Naive thymus-derived CD8-positive, alpha-beta T cell (primary cell): ENCODE data around the gene RBM33. TPM values are rescaled to one million over a fixed set of nuclear protein-coding genes. Genes with fewer than 3 reads are reported as not detected.
"Not testable (repeated sequence)": the region's sequence is repeated elsewhere in the genome, so short reads cannot be mapped to it uniquely, and the experiment has no call there.

Source experiments
- ATAC-seq, 2 donors: fragments of 150-1000 bp; cut with Tn5 transposase in 1 of 2; sonication (Bioruptor Pico), chemical (Tn5 transposase) in 1 of 2; 1 replicate in 1 of 2; 2 replicates in 1 of 2; pipeline ENCODE4 v1.10.0; 2021; ENCODE audit warnings: mild to moderate bottlenecking in 2 of 2, moderate library complexity in 2 of 2
- POLR2A ChIA-PET: fragments of 350-600 bp; sonication (Branson Sonifier 250); formaldehyde crosslinking; loops from one replicate; lab custom pipeline; 2021; ENCODE audit warnings: antibody characterized with exemption; lab: Charles Lee
- DNase-seq, 10 donors: peaks; one replicate each; pipeline versions ENCODE4 v3.0.0 to v3.0.0-alpha.2; 2020 to 2022
- H3K27ac Mint-ChIP-seq, 10 donors: one replicate each; pipeline ENCODE4 v1.8.0; 2020 to 2022; ENCODE audit warnings: mild to moderate bottlenecking in 10 of 10, mixed read lengths in 10 of 10, moderate library complexity in 4 of 10, inconsistent platforms in 1 of 10
- H3K27me3 Mint-ChIP-seq, 5 donors: one replicate each; pipeline ENCODE4 v1.8.0; 2021 to 2022; ENCODE audit warnings: mixed read lengths in 5 of 5
- H3K36me3 Mint-ChIP-seq, 3 donors: one replicate each; pipeline ENCODE4 v1.8.0; 2020 to 2022; ENCODE audit warnings: mixed read lengths in 3 of 3, mild to moderate bottlenecking in 2 of 3, inconsistent platforms in 1 of 3
- H3K4me1 Mint-ChIP-seq, 4 donors: one replicate each; pipeline ENCODE4 v1.8.0; 2021 to 2022; ENCODE audit warnings: mixed read lengths in 4 of 4
- H3K4me3 Mint-ChIP-seq, 10 donors: one replicate each; pipeline ENCODE4 v1.8.0; 2020 to 2022; ENCODE audit warnings: mild to moderate bottlenecking in 10 of 10, mixed read lengths in 10 of 10, moderate library complexity in 6 of 10, inconsistent platforms in 1 of 10
- H3K9me3 Mint-ChIP-seq, 9 donors: one replicate each; pipeline ENCODE4 v1.8.0; 2020 to 2022; ENCODE audit warnings: mixed read lengths in 9 of 9, mild to moderate bottlenecking in 3 of 9, inconsistent platforms in 1 of 9, moderate library complexity in 1 of 9
- polyA plus RNA-seq, 3 donors: library from polyadenylated mRNA; unstranded; fragments of 300-500 nt; fragmentation: Illumina TruSeq; gene quantifications; one replicate each; pipeline ENCODE4 v1.2.3, GENCODE V29; 2021
- total RNA-seq, 8 experiments: library from RNA in 2 of 8; stranded (reverse) in 2 of 8; gene quantifications; one replicate each; pipeline ENCODE4 v1.2.3 and lab custom pipeline; 2021 to 2026

Gene RBM33
- total and polyA plus RNA-seq, 5 experiments from 2014 or later: 35.3 to 173 (median 65.3) TPM

- DNase-seq (no peak), ATAC-seq (no peak)
- peaks cover 0 to 11% (median 6%) of the 10 kb centered on the region in 9 donors for H3K9me3 Mint-ChIP-seq
- H3K27ac Mint-ChIP-seq: no peak overlapping the region
- peak overlapping the region in 1 of 10 donors; percentile 8 for H3K4me3 Mint-ChIP-seq
- H3K36me3 Mint-ChIP-seq: peaks cover 0 to 4% (median 2%) of the 10 kb centered on the region in 3 donors
- POLR2A ChIA-PET: no interaction called here
- peaks cover 0 to 4% (median 0%) of the 10 kb centered on the region in 5 donors for H3K27me3 Mint-ChIP-seq
- H3K4me1 Mint-ChIP-seq: peaks cover 0 to 2% (median under 1%) of the 10 kb centered on the region in 4 donors
Observed at GRCh38 chr7:155610633-155611193, 33.7 kb upstream of the RBM33 start.

- H3K36me3 Mint-ChIP-seq: peaks cover 0 to 8% (median 2%) of the 10 kb centered on the region in 3 donors
- POLR2A ChIA-PET: no interaction called here
- peaks cover 0 to 11% (median 6%) of the 10 kb centered on the region in 9 donors for H3K9me3 Mint-ChIP-seq
- peaks cover 0 to 4% (median 0%) of the 10 kb centered on the region in 5 donors for H3K27me3 Mint-ChIP-seq
- H3K4me1 Mint-ChIP-seq: peaks cover 0 to 2% (median under 1%) of the 10 kb centered on the region in 4 donors
- no peak for DNase-seq
- H3K4me3 Mint-ChIP-seq: no peak overlapping the region
- ATAC-seq: no peak
- no peak overlapping the region for H3K27ac Mint-ChIP-seq
Observed at GRCh38 chr7:155611808-155612447, 32.5 kb upstream of the RBM33 start.

- no peak for DNase-seq
- Mint-ChIP-seq H3K27ac (no peak overlapping the region), H3K4me1 (peaks cover 0 to 2% (median under 1%) of the 10 kb centered on the region in 4 donors), H3K9me3 (peaks cover 0 to 11% (median 6%) of the 10 kb centered on the region in 9 donors), H3K4me3 (no peak overlapping the region), H3K36me3 (peaks cover 0 to 8% (median 2%) of the 10 kb centered on the region in 3 donors), H3K27me3 (peaks cover 0 to 3% (median 0%) of the 10 kb centered on the region in 5 donors)
- ATAC-seq: no peak
- POLR2A ChIA-PET: interaction anchor here (0.7 kb wide), 1 partner anchor 150 kb away, joined by 4 read pairs; no protein-coding TSS in a partner anchor
Observed at GRCh38 chr7:155612658-155613057, 31.8 kb upstream of the RBM33 start.

DNA sequence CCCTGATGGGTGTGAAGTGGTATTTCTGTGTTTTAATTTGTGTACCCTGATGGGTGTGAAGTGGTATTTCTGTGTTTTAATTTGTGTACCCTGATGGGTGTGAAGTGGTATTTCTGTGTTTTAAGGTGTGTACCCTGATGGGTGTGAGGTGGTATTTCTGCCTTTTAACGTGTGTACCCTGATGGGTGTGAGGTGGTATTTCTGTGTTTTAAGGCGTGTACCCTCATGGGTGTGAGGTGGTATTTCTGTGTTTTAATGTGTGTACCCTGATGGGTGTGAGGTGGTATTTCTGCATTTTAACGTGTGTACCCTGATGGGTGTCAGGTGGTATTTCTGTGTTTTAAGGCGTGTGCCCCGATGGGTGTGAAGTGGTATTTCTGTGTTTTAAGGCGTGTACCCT lies 29.4 kb upstream of the RBM33 start:
- POLR2A ChIA-PET, H3K4me1 Mint-ChIP-seq, H3K36me3 Mint-ChIP-seq, H3K27me3 Mint-ChIP-seq, ATAC-seq, H3K27ac Mint-ChIP-seq, DNase-seq, H3K4me3 Mint-ChIP-seq: not testable (repeated sequence)
- H3K9me3 Mint-ChIP-seq: peaks cover 0 to 11% (median 6%) of the 10 kb centered on the region in 9 donors

DNA sequence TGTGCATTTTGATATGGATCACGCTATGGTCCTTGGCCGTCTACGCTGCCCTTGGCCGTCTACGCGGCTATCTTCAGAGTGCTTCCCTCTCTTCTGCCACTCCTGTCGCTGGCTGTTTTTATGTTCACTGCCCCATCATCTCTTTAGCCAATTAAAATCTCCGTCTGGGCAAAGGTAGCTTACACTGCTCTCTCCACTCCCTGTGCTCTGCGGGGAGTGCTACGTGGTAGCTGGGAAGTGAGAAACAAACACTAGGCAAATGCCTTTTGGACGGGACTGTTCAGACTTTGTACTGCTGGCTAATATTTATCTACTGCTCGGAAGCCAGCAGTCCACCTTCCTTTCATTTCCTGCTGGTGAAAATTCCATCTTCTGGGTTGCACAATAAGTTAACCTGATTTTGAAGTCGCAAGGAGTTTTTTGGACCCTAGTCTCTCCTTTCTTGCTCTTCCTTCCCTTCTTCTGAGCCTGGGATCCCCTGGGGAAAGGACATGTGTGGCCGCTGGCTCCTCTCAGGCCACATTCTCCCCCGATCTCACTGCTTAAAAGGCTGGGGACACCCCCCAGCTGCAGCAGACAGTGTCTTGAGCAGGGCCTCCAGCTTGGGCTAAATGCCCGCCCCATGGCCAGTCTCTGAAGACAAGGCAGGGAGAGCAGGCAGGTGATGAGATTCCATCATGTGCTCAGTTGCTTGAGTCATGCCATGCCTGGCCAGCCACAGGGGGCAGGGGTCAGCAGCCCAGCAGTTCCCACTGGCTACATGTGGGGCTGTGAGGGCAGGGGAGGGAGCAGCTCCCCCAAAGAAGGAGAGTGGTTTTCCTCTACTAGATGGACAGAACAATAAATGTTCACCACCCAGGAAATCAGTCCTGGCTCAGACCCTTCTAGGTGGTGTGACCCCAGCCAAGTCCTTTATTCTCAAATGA lies 25.5 kb upstream of the RBM33 start:
- POLR2A ChIA-PET: no interaction called here
- H3K9me3 Mint-ChIP-seq: peaks cover 0 to 11% (median 6%) of the 10 kb centered on the region in 9 donors

GRCh38 chr7:155619634-155620271 lies 24.7 kb upstream of the RBM33 start:
- Mint-ChIP-seq H3K27ac (peak overlapping the region in 1 of 10 donors; percentile 8), H3K4me1 (no peaks in the 10 kb centered on the region), H3K27me3 (peaks cover 0 to 3% (median 0%) of the 10 kb centered on the region in 5 donors), H3K9me3 (peaks cover 0 to 9% (median 5%) of the 10 kb centered on the region in 9 donors), H3K4me3 (no peak overlapping the region), H3K36me3 (peaks cover 0 to 8% (median 0%) of the 10 kb centered on the region in 3 donors)
- POLR2A ChIA-PET: no interaction called here
- DNase-seq: no peak
- no peak for ATAC-seq

More for the DNA sequence above, 25.5 kb upstream of the RBM33 start:
- no peaks in the 10 kb centered on the region for H3K4me1 Mint-ChIP-seq
- DNase-seq: no peak
- H3K27me3 Mint-ChIP-seq: peaks cover 0 to 3% (median 0%) of the 10 kb centered on the region in 5 donors
- peaks cover 0 to 8% (median 0%) of the 10 kb centered on the region in 3 donors for H3K36me3 Mint-ChIP-seq
- H3K27ac Mint-ChIP-seq: peak overlapping the region in 2 of 10 donors; percentile 8 to 51
- ATAC-seq: no peak
- no peak overlapping the region for H3K4me3 Mint-ChIP-seq

DNA sequence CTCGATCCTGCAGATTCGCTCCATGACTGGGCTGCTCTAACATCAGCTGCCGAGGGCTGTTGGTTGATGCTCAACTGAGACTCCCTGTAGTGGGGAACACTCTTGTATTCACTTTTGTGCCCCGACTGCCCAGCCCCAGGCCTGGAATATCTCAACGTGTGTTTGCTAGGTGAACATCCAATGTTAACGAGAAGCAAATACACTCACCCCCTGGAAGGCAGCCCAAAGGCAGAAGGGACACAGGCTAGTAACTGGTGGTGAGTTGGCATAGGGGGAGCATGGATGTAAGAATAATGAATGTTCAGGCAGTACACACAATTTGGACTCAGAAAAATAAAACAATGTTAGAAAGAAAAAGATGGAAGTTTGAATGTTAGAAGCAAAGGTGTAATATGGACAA lies 24.0 kb upstream of the RBM33 start:
- POLR2A ChIA-PET: no interaction called here
- H3K27ac Mint-ChIP-seq: no peak overlapping the region

DNA sequence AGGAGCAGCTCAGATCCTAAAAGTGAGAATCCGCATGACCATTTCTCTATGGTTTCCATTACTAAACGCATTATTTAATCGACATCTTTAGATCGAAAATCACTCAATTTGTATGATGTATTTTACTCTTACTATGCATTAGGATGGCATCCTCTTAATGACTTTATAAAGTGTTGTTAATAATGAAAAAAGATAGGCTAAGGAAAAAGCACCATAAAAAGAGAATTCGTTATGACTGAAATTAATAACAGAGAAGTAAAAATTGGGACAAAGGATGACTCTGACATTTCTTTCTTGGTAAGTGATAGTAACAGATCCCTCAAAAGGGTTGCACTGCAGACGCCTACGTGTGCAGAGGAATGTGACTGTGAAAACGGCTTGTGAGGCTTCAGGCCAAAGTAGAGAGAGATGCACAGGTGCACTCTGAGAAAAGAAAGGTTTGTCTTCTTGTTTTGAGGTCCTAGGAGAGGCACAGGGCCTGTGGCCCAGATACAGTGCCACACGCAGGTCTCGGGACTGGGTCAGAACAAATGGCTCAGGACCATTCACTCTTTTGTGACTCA lies 23.0 kb upstream of the RBM33 start:
- no peaks in the 10 kb centered on the region for H3K4me1 Mint-ChIP-seq
- no peak overlapping the region for H3K4me3 Mint-ChIP-seq
- H3K27me3 Mint-ChIP-seq: peaks cover 0 to 3% (median 0%) of the 10 kb centered on the region in 5 donors
- H3K36me3 Mint-ChIP-seq: peaks cover 0 to 4% (median 0%) of the 10 kb centered on the region in 3 donors
- no peaks in the 10 kb centered on the region for H3K9me3 Mint-ChIP-seq
- DNase-seq: no peak
- ATAC-seq: no peak
- H3K27ac Mint-ChIP-seq: no peak overlapping the region
- POLR2A ChIA-PET: no interaction called here

More for the DNA sequence above, 24.0 kb upstream of the RBM33 start:
- Mint-ChIP-seq H3K27me3 (peaks cover 0 to 3% (median 0%) of the 10 kb centered on the region in 5 donors), H3K4me1 (no peaks in the 10 kb centered on the region), H3K9me3 (peaks cover 0 to 2% (median 0%) of the 10 kb centered on the region in 9 donors), H3K4me3 (no peak overlapping the region), H3K36me3 (peaks cover 0 to 4% (median 0%) of the 10 kb centered on the region in 3 donors)
- DNase-seq: no peak
- no peak for ATAC-seq

GRCh38 chr7:155624412-155624811 lies 20.0 kb upstream of the RBM33 start:
- Mint-ChIP-seq H3K36me3 (peaks cover 0 to 6% (median 6%) of the 10 kb centered on the region in 3 donors), H3K4me3 (no peak overlapping the region), H3K27ac (no peak overlapping the region), H3K4me1 (no peaks in the 10 kb centered on the region), H3K27me3 (peaks cover 0 to 3% (median 0%) of the 10 kb centered on the region in 5 donors), H3K9me3 (peaks cover 0 to 14% (median 7%) of the 10 kb centered on the region in 9 donors)
- POLR2A ChIA-PET: no interaction called here
- ATAC-seq (no peak), DNase-seq (no peak)

DNA sequence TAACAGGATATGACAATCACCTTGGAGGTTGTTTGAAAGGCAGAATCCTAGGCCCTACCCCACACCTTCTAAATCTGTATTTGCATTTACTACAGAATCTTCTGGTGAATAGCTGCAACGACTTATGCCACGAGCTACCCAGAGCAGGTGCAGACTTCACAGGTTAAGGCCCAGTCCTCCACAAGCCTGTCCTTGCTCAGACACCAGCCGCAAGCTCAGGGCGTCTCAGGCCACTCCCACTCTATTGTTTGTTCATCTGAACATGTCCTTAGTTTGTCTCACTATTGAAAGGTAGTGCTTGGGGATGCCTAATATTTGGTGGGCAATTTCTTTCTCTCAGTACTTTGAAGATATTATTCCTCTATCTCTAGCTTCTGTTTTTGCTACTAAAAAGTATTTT lies 18.9 kb upstream of the RBM33 start:
- DNase-seq (no peak), ATAC-seq (no peak)
- H3K4me3 Mint-ChIP-seq: no peak overlapping the region
- peaks cover 0 to 25% (median 17%) of the 10 kb centered on the region in 9 donors for H3K9me3 Mint-ChIP-seq
- H3K27ac Mint-ChIP-seq: no peak overlapping the region
- peaks cover 5 to 9% (median 7%) of the 10 kb centered on the region in 4 donors for H3K4me1 Mint-ChIP-seq
- H3K27me3 Mint-ChIP-seq: peaks cover 0 to 3% (median 0%) of the 10 kb centered on the region in 5 donors
- POLR2A ChIA-PET: no interaction called here
- H3K36me3 Mint-ChIP-seq: peaks cover 0 to 11% (median 6%) of the 10 kb centered on the region in 3 donors

DNA sequence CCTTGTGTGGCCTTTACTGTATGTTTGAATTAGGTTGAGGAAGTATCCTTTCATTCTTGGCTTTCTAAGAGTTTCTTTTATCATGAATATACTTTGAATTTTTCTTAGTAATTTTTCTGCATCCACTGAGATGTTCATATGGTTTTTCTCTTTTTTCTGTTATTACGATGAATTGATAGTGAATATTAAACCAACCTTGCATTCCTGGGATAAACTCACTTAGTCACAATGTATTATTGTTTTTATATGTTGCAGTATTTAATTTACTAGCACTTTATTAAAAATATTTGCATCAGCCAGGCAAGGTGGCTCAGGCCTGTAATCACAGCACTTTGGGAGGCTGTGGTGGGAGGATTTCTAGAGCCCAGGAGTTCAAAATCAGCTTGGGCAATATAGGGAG lies 15.3 kb upstream of the RBM33 start:
- POLR2A ChIA-PET: no interaction called here
- H3K9me3 Mint-ChIP-seq: peaks cover 0 to 48% (median 26%) of the 10 kb centered on the region in 9 donors
- H3K36me3 Mint-ChIP-seq: peaks cover 0 to 19% (median 6%) of the 10 kb centered on the region in 3 donors
- peaks cover 5 to 12% (median 8%) of the 10 kb centered on the region in 4 donors for H3K4me1 Mint-ChIP-seq
- no peak for ATAC-seq
- no peak overlapping the region for H3K27ac Mint-ChIP-seq
- no peak overlapping the region for H3K4me3 Mint-ChIP-seq
- no peak for DNase-seq
- peaks cover 0 to 3% (median 0%) of the 10 kb centered on the region in 5 donors for H3K27me3 Mint-ChIP-seq
